ENCODE measurements around the gene UNC80.

UNC80 gene

GRCh38 chr2:209824391-209824790 is 52.8 kb downstream of the UNC80 start:
- DNase-seq (ENCODE audit: extremely low read depth, low read depth), result no peak
- no peak for TF ChIP-seq CTCF (IDR thresholded peaks at IDR 0.05; ENCODE audit: low read depth, low read length)

GRCh38 chr2:209830722-209831465 is 59.3 kb downstream of the UNC80 start:
- no peak for DNase-seq (ENCODE audit: extremely low read depth, low read depth)
- TF ChIP-seq CTCF (IDR thresholded peaks at IDR 0.05; ENCODE audit: low read depth, low read length), result no peak

GRCh38 chr2:209834767-209835166 is 63.1 kb downstream of the UNC80 start:
- TF ChIP-seq CTCF (IDR thresholded peaks at IDR 0.05; ENCODE audit: low read depth, low read length), result no peak
- no peak for DNase-seq (ENCODE audit: extremely low read depth, low read depth)

GRCh38 chr2:209840434-209840833 is 68.8 kb downstream of the UNC80 start:
- no peak for DNase-seq (ENCODE audit: extremely low read depth, low read depth)
- no peak for TF ChIP-seq CTCF (IDR thresholded peaks at IDR 0.05; ENCODE audit: low read depth, low read length)

- no peak for TF ChIP-seq CTCF (IDR thresholded peaks at IDR 0.05; ENCODE audit: low read depth, low read length)
- DNase-seq (ENCODE audit: extremely low read depth, low read depth), result no peak
Observed at GRCh38 chr2:209845666-209846065, 74.0 kb downstream of the UNC80 start.

- TF ChIP-seq CTCF (IDR thresholded peaks at IDR 0.05; ENCODE audit: low read depth, low read length), result no peak
- no peak for DNase-seq (ENCODE audit: extremely low read depth, low read depth)
Observed at GRCh38 chr2:209864716-209865295, 93.2 kb downstream of the UNC80 start.

- DNase-seq (ENCODE audit: extremely low read depth, low read depth), result no peak
- no peak for TF ChIP-seq CTCF (IDR thresholded peaks at IDR 0.05; ENCODE audit: low read depth, low read length)
Observed at GRCh38 chr2:209868271-209868994, 96.8 kb downstream of the UNC80 start.

All from AG09319 (cell line).